PC-3 (cell line): ENCODE measurements around the gene BFSP2. TPM values are rescaled to one million over a fixed set of nuclear protein-coding genes. Genes with fewer than 3 reads are reported as not detected.

Experiments
- ATAC-seq: fragments of 200-7000 bp; cut with Tn5 transposase; 2 replicates; pipeline ENCODE4 v1.9.1; 2020; ENCODE audit warnings: mild to moderate bottlenecking, moderate library complexity
- BruUV-seq: library from RNA; stranded (reverse); fragments of 400-500 nt; replicated peaks from 2 replicates; lab custom pipeline; 2021; lab: Mats Ljungman, UMichigan
- CTCF ChIA-PET: fragments of 300-600 bp; sonication (Branson Sonifier 250); formaldehyde crosslinking; loops from one replicate; lab custom pipeline; 2022; ENCODE audit warnings: antibody characterized with exemption; lab: Charles Lee
- POLR2A ChIA-PET: fragments of 300-600 bp; sonication (Branson Sonifier 250); formaldehyde crosslinking; loops from one replicate; lab custom pipeline; 2022; ENCODE audit warnings: antibody characterized with exemption; ENCODE audit not compliant: unreplicated experiment; lab: Charles Lee
- DNase-seq: peaks from one replicate; pipeline ENCODE4 v3.0.0-alpha.2; 2015
- H2AFZ ChIP-seq: fragments of 300-600 bp; sonication (generic); 2 replicates; pipeline ENCODE4 v1.6.0; 2016; ENCODE audit warnings: antibody characterized with exemption, low read length
- H3F3A ChIP-seq: fragments of 300-600 bp; sonication (generic); one replicate; pipeline ENCODE4 v1.6.0; 2017; ENCODE audit warnings: antibody characterized with exemption, low read length, control low read depth, mild to moderate bottlenecking; ENCODE audit not compliant: unreplicated experiment
- H3K27ac ChIP-seq: fragments of 300-600 bp; sonication (generic); 2 replicates; pipeline ENCODE4 v1.5.1; 2016; ENCODE audit warnings: mild to moderate bottlenecking, low read length
- H3K27me3 ChIP-seq: fragments of 300-600 bp; sonication (generic); 2 replicates; pipeline ENCODE4 v1.6.1; 2016; ENCODE audit warnings: low read length, mixed read lengths
- H3K36me3 ChIP-seq: fragments of 300-600 bp; sonication (generic); 2 replicates; pipeline ENCODE4 v1.6.1; 2016; ENCODE audit warnings: low read depth, mixed run types, low read length, mixed read lengths
- H3K4me1 ChIP-seq: fragments of 300-600 bp; sonication (generic); 2 replicates; pipeline ENCODE4 v1.5.1; 2016; ENCODE audit warnings: low read length; ENCODE audit not compliant: insufficient read depth
- H3K4me2 ChIP-seq: fragments of 300-600 bp; sonication (generic); 2 replicates; pipeline ENCODE4 v1.6.0; 2016; ENCODE audit warnings: low read length
- H3K4me3 ChIP-seq: fragments of 300-600 bp; sonication (generic); 2 replicates; pipeline ENCODE4 v1.5.1; 2016; ENCODE audit warnings: mild to moderate bottlenecking, low read length, mixed read lengths
- H3K79me2 ChIP-seq: fragments of 300-600 bp; sonication (generic); 2 replicates; pipeline ENCODE4 v1.6.1; 2017; ENCODE audit warnings: low read length, mixed read lengths
- H3K9ac ChIP-seq: fragments of 300-600 bp; sonication (generic); 2 replicates; pipeline ENCODE4 v1.6.0; 2016; ENCODE audit warnings: mild to moderate bottlenecking, low read length
- H3K9me2 ChIP-seq: fragments of 300-600 bp; sonication (generic); replicated peaks from 2 replicates; pipeline ENCODE4 v1.6.1; 2016; ENCODE audit warnings: mixed run types, low read length, mixed read lengths
- H3K9me3 ChIP-seq: fragments of 300-600 bp; sonication (generic); 2 replicates; pipeline ENCODE4 v1.6.1; 2016; ENCODE audit warnings: low read length, mixed read lengths
- H4K20me1 ChIP-seq: fragments of 300-600 bp; sonication (generic); 2 replicates; pipeline ENCODE4 v1.6.1; 2016; ENCODE audit warnings: low read length, mixed read lengths
- CTCF ChIP-seq: fragments of 300-600 bp; sonication (generic); conservative IDR thresholded peaks from 2 replicates; pipeline ENCODE4 v1.5.1; 2017; ENCODE audit warnings: antibody characterized with exemption, low read depth, mild to moderate bottlenecking, low read length
- EZH2 ChIP-seq: fragments of 300-600 bp; sonication (generic); IDR thresholded peaks from one replicate; pipeline ENCODE4 v1.6.1; 2017; ENCODE audit warnings: antibody characterized with exemption, mild to moderate bottlenecking, low read length; ENCODE audit not compliant: unreplicated experiment
- EZH2phosphoT487 ChIP-seq: fragments of 300-600 bp; sonication (generic); IDR thresholded peaks from 2 replicates; pipeline ENCODE4 v1.6.1; 2018; ENCODE audit warnings: mild to moderate bottlenecking, antibody characterized with exemption, low read length, borderline replicate concordance
- intact Hi-C: fragments of 100-400 bp; cut with micrococcal nuclease; formaldehyde crosslinking; loops from 2 replicates; pipeline ENCODE4 v1.9.0; 2023
- total RNA-seq: library from RNA; depleted of rRNA; stranded (reverse); fragments of >200 nt; gene quantifications from 2 replicates; pipeline ENCODE4 v1.2.3, GENCODE V29; 2014

Gene BFSP2
- total RNA-seq, 1 experiment from 2014 or later: not detected

GRCh38 chr3:133387341-133387740 is 12.5 kb upstream of the BFSP2 start:
- BruUV-seq: no TSS peak
- no peaks in the 10 kb centered on the region for H3K9me2 ChIP-seq
- CTCF ChIA-PET: no interaction called here

GRCh38 chr3:133388696-133389395 is 11.0 kb upstream of the BFSP2 start:
- ATAC-seq (no peak), DNase-seq (no peak)
- no TSS peak for BruUV-seq
- no peaks in the 10 kb centered on the region for H3K9me3 ChIP-seq
- H3K9ac ChIP-seq: no peak overlapping the region
- no peaks in the 10 kb centered on the region for H4K20me1 ChIP-seq
- ChIA-PET POLR2A (interaction anchor here (0.7 kb wide), 1 partner anchor 250 kb away, joined by 3 read pairs; no protein-coding TSS in a partner anchor), CTCF (no interaction called here)
- H3K4me3 ChIP-seq: no peak overlapping the region
- intact Hi-C loops: no loop called here
- no peaks in the 10 kb centered on the region for H3F3A ChIP-seq
- H3K4me2 ChIP-seq: no peak overlapping the region
- no peaks in the 10 kb centered on the region for H3K79me2 ChIP-seq
- H3K27ac ChIP-seq: no peak overlapping the region
- H3K9me2 ChIP-seq: no peaks in the 10 kb centered on the region
- H3K4me1 ChIP-seq: peaks cover 5% of the 10 kb centered on the region; the same call in 1 of the 2 replicates
- no peaks in the 10 kb centered on the region for H3K36me3 ChIP-seq
- no peaks in the 10 kb centered on the region for H3K27me3 ChIP-seq
- no peak overlapping the region for H2AFZ ChIP-seq
- TF ChIP-seq EZH2 (no peak), EZH2phosphoT487 (no peak), CTCF (no peak)

More at GRCh38 chr3:133387341-133387740, 12.5 kb upstream of the BFSP2 start:
- POLR2A ChIA-PET: no interaction called here
- Histone ChIP-seq H3K9ac (no peak overlapping the region), H3K36me3 (no peaks in the 10 kb centered on the region), H4K20me1 (no peaks in the 10 kb centered on the region), H3K4me1 (peaks cover 11% of the 10 kb centered on the region; the same call in 1 of the 2 replicates), H2AFZ (no peak overlapping the region), H3K27ac (no peak overlapping the region), H3K79me2 (no peaks in the 10 kb centered on the region), H3K4me3 (no peak overlapping the region), H3F3A (no peaks in the 10 kb centered on the region), H3K27me3 (no peaks in the 10 kb centered on the region), H3K4me2 (no peak overlapping the region), H3K9me3 (no peaks in the 10 kb centered on the region)
- ATAC-seq (no peak), DNase-seq (no peak)
- intact Hi-C loops: no loop called here
- TF ChIP-seq EZH2phosphoT487 (no peak), CTCF (no peak), EZH2 (no peak)

- no TSS peak for BruUV-seq
- no peaks in the 10 kb centered on the region for H3F3A ChIP-seq
- no peak overlapping the region for H3K4me2 ChIP-seq
- DNase-seq (no peak), ATAC-seq (no peak)
- TF ChIP-seq EZH2 (no peak), EZH2phosphoT487 (no peak), CTCF (no peak)
- no peaks in the 10 kb centered on the region for H3K9me2 ChIP-seq
- H3K4me3 ChIP-seq: no peak overlapping the region
- CTCF ChIA-PET: no interaction called here
- H3K36me3 ChIP-seq: no peaks in the 10 kb centered on the region
- H4K20me1 ChIP-seq: no peaks in the 10 kb centered on the region
- POLR2A ChIA-PET: no interaction called here
- H3K27me3 ChIP-seq: peaks cover 4% of the 10 kb centered on the region; the same call in 1 of the 2 replicates
- H3K9me3 ChIP-seq: no peaks in the 10 kb centered on the region
- no peaks in the 10 kb centered on the region for H3K4me1 ChIP-seq
- H3K79me2 ChIP-seq: no peaks in the 10 kb centered on the region
- H3K27ac ChIP-seq: no peak overlapping the region
- H2AFZ ChIP-seq: no peak overlapping the region
- no peak overlapping the region for H3K9ac ChIP-seq
- intact Hi-C loops: no loop called here
These were observed 9.1 kb upstream of the BFSP2 start for GRCh38 chr3:133390715-133391114.
